Measurements from ENCODE around the gene SPIRE1. TPM values are rescaled to one million over a fixed set of nuclear protein-coding genes. Genes with fewer than 3 reads are reported as not detected.

Gene SPIRE1
- total RNA-seq, 1 experiment from 2014 or later: 16.6 TPM

- no peak overlapping the region for H2BK5ac ChIP-seq (ENCODE audit: insufficient read length, low read length)
- no CpG with 5 or more reads among the region's 4 CpGs for WGBS (ENCODE audit: extremely low coverage, insufficient read length, low lambda C conversion rate)
These were observed 90.1 kb downstream of the SPIRE1 start for GRCh38 chr18:12567849-12568248.

More at GRCh38 chr18:12567849-12568248, 90.1 kb downstream of the SPIRE1 start:
- no peak overlapping the region for H3K27ac Mint-ChIP-seq
- no peaks in the 10 kb centered on the region for H3K9me3 ChIP-seq (ENCODE audit: control insufficient read depth, low read depth, low read length)
- no peaks in the 10 kb centered on the region for H3K79me2 ChIP-seq (ENCODE audit: insufficient read depth, low read length)
- no peak overlapping the region for H3K27ac ChIP-seq (ENCODE audit: insufficient read length, low read depth, low read length)
- no peak overlapping the region for H3K23ac ChIP-seq (ENCODE audit: insufficient read length, low read depth, low read length)
- no peak for DNase-seq
- no peak overlapping the region for H2BK15ac ChIP-seq (ENCODE audit: low read depth, low read length)
- H3K27me3 ChIP-seq (ENCODE audit: insufficient read depth, low read length): no peaks in the 10 kb centered on the region
- TF ChIP-seq, protein P1, sequence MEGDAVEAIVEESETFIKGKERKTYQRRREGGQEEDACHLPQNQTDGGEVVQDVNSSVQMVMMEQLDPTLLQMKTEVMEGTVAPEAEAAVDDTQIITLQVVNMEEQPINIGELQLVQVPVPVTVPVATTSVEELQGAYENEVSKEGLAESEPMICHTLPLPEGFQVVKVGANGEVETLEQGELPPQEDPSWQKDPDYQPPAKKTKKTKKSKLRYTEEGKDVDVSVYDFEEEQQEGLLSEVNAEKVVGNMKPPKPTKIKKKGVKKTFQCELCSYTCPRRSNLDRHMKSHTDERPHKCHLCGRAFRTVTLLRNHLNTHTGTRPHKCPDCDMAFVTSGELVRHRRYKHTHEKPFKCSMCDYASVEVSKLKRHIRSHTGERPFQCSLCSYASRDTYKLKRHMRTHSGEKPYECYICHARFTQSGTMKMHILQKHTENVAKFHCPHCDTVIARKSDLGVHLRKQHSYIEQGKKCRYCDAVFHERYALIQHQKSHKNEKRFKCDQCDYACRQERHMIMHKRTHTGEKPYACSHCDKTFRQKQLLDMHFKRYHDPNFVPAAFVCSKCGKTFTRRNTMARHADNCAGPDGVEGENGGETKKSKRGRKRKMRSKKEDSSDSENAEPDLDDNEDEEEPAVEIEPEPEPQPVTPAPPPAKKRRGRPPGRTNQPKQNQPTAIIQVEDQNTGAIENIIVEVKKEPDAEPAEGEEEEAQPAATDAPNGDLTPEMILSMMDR (conservative IDR thresholded peaks at IDR 0.05): no peak
- no peak overlapping the region for H3K18ac ChIP-seq (ENCODE audit: insufficient read length, low read depth, low read length)
- no peak overlapping the region for H3K14ac ChIP-seq (ENCODE audit: insufficient read depth, low read length)
- H3K9me3 Mint-ChIP-seq: peaks cover 5 to 9% of the 10 kb centered on the region in 2 experiments; a peak in 3 of 5 replicates
- no peak overlapping the region for H4K8ac ChIP-seq (replicated peaks; ENCODE audit: insufficient read length, low read depth, low read length)
- no peak overlapping the region for H2BK20ac ChIP-seq (ENCODE audit: low read depth, low read length, poor library complexity, severe bottlenecking)
- H4K91ac ChIP-seq (ENCODE audit: insufficient read length, low read depth, low read length): no peak overlapping the region
- no peak overlapping the region for H3K56ac ChIP-seq (ENCODE audit: insufficient read length, low read depth, low read length)
- H3K9ac ChIP-seq (ENCODE audit: extremely low read depth, insufficient read length, low read length): no peak overlapping the region
- no peaks in the 10 kb centered on the region for H3K4me1 ChIP-seq (ENCODE audit: insufficient read depth, low read length)
- H2AK5ac ChIP-seq (ENCODE audit: insufficient read length, low read length): no peak overlapping the region
- H3K79me1 ChIP-seq (ENCODE audit: insufficient read depth, low read depth, low read length, poor library complexity, severe bottlenecking): no peaks in the 10 kb centered on the region
- H3T11ph ChIP-seq (ENCODE audit: low read length): no peak overlapping the region
- no peak overlapping the region for H3K4me3 Mint-ChIP-seq
- H2AFZ ChIP-seq (ENCODE audit: low read length): no peak overlapping the region
- no peak overlapping the region for H2BK120ac ChIP-seq (ENCODE audit: low read depth, low read length, poor library complexity, severe bottlenecking)
- H3K23me2 ChIP-seq (ENCODE audit: insufficient read length, low read depth, low read length, poor library complexity, severe bottlenecking): no peaks in the 10 kb centered on the region
- no peak overlapping the region for H3K4ac ChIP-seq (ENCODE audit: low read depth, low read length)
- H3K36me3 Mint-ChIP-seq (ENCODE audit: insufficient read depth in 1 of 3, low read depth in 3 of 3): peaks cover 0 to 10% (median 2%) of the 10 kb centered on the region in 3 experiments; a peak in 4 of 7 replicates
- H4K5ac ChIP-seq (ENCODE audit: insufficient read length, low read depth, low read length): no peak overlapping the region
- peaks cover 9 to 11% of the 10 kb centered on the region in 2 experiments for H3K4me1 Mint-ChIP-seq
- H3K27me3 Mint-ChIP-seq (ENCODE audit: low read depth): no peaks in the 10 kb centered on the region
- no peaks in the 10 kb centered on the region for H4K20me1 ChIP-seq (ENCODE audit: control insufficient read depth, insufficient read depth, insufficient read length)
- no peak overlapping the region for H3K4me2 ChIP-seq (ENCODE audit: insufficient read depth, insufficient read length, low read length)
- H2BK12ac ChIP-seq (ENCODE audit: insufficient read length, low read depth, low read length): no peak overlapping the region

Measured in H9 (cell line).